Nasal cavity respiratory epithelium epithelial cell of viscerocranial mucosa (primary cell): ENCODE results near the gene MAB21L2. TPM values are rescaled to one million over a fixed set of nuclear protein-coding genes. Genes with fewer than 3 reads are reported as not detected.

Experiments
- total RNA-seq: library from RNA; depleted of rRNA; stranded (reverse); fragments of >200 nt; gene quantifications from 2 replicates; pipeline ENCODE4 v1.2.3, GENCODE V29; 2014

MAB21L2 gene
- total RNA-seq, result not detected in 2 replicates

DNA sequence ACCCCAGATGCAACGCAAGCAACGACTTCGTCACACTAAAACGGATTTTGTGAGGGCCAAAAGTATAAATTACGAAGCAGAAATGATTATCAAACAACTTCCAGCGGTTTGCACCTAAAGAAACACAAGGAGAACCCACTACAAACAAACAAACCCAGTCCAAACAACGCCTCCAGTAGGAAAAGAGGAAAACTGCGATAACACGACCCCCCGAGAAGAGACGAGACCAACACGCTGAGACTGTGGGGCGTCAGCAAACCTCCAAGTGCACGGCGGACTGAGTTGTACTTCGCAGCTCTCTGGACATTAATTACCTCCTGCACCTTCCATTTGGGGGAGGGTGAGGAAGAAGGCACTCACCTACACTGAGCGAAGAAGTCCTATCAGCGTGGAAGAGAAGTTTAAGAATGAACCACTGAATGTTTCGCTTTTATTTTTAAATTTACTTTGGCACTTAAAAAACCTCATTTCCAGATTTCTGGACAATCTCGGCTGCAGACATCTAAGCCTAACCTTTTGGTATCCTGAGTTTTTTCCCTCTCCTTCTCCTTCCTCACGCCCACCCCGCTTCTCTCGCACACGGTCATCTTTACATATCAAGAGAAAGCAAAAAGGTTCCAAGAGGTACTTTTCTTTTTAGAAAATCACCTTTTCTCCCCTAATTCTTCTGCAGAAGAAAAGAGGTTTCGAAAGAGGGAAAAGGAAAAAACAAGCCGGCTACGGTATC is at the start of gene MAB21L2:
TSS of gene MAB21L2 (plus strand) at position 6 of the 727 bp plus-strand sequence. CDS start 879 bp downstream, outside the sequence.

